K562 (cell line): ENCODE results near the gene LMNA. TPM values are rescaled to one million over a fixed set of nuclear protein-coding genes. Genes with fewer than 3 reads are reported as not detected.

ENCODE experiments used
- ATAC-seq: fragments of 200-7000 bp; cut with Tn5 transposase; 3 replicates; pipeline ENCODE4 v1.9.1; 2020; ENCODE audit warnings: moderate library complexity
- BruUV-seq: library from RNA; stranded (reverse); fragments of 400-500 nt; replicated peaks from 2 replicates; lab custom pipeline; 2021; lab: Mats Ljungman, UMichigan
- CTCF ChIA-PET: fragments of 300-600 bp; formaldehyde crosslinking; extraction: SDS; loops from one replicate; lab custom pipeline; 2021; ENCODE audit warnings: low intra/inter-chr PET ratio; lab: Yijun Ruan, JAX
- POLR2A ChIA-PET: fragments of 300-600, 350-650 bp; sonication (Branson Sonifier 250); formaldehyde crosslinking; extraction: SDS; loops from one replicate; lab custom pipeline; 2021; ENCODE audit warnings: antibody characterized with exemption, inconsistent platforms; lab: Yijun Ruan, JAX
- DNase-seq, 4 experiments: peaks; one replicate each; pipeline versions ENCODE4 v3.0.0 to v3.0.0-alpha.2; 2011 to 2018; ENCODE audit warnings: low spot score in 3 of 4, mixed read lengths in 3 of 4; ENCODE audit errors: extremely low read depth in 1 of 4
- FAIRE-seq: peaks from 2 replicates; lab custom pipeline; 2011; peaks lifted over from hg19 to GRCh38; lab: Jason Lieb, UNC
- H2AFZ ChIP-seq: 2 replicates; pipeline ENCODE4 v1.6.0; 2011; ENCODE audit warnings: low read depth, low read length, control low read depth, inconsistent platforms
- H3K27ac ChIP-seq: fragments of 200-600 bp; 3 replicates; pipeline ENCODE4 v1.8.0; 2011; ENCODE audit warnings: low read depth, mild to moderate bottlenecking, control low read depth, inconsistent platforms, low read length, moderate library complexity, mixed read lengths; ENCODE audit errors: extremely low read depth
- H3K27me3 ChIP-seq, 2 experiments: fragments of 300-600 bp in 1 of 2; 2 replicates in 1 of 2; 3 replicates in 1 of 2; pipeline versions ENCODE4 v1.6.0 to v1.8.0; 2011; ENCODE audit warnings: inconsistent platforms in 2 of 2, low read length in 2 of 2, mild to moderate bottlenecking in 1 of 2, mixed read lengths in 1 of 2, moderate library complexity in 1 of 2; ENCODE audit not compliant: control insufficient read depth in 2 of 2, insufficient read depth in 2 of 2
- H3K36me3 ChIP-seq: fragments of 300-600 bp; 3 replicates; pipeline ENCODE4 v1.8.0; 2011; ENCODE audit warnings: mild to moderate bottlenecking, low read length, inconsistent platforms; ENCODE audit not compliant: control insufficient read depth, insufficient read depth
- H3K4me1 ChIP-seq, 2 experiments: fragments of 200-600 bp in 1 of 2; replicated peaks in 1 of 2; 2 replicates in 1 of 2; 3 replicates in 1 of 2; pipeline versions ENCODE4 v1.5.1 to v1.8.0; 2011; ENCODE audit warnings: inconsistent platforms in 2 of 2, low read length in 2 of 2, mild to moderate bottlenecking in 1 of 2, mixed read lengths in 1 of 2, moderate library complexity in 1 of 2; ENCODE audit not compliant: control insufficient read depth in 2 of 2, insufficient read depth in 2 of 2
- H3K4me2 ChIP-seq: 2 replicates; pipeline ENCODE4 v1.6.1; 2011; ENCODE audit warnings: low read length, control low read depth, inconsistent platforms, mixed read lengths; ENCODE audit not compliant: insufficient read depth
- H3K4me3 ChIP-seq: fragments of 200-600 bp; sonication (generic), shearing (Covaris generic); 2 replicates; pipeline ENCODE4 v1.5.1; 2016; ENCODE audit warnings: control low read depth, inconsistent platforms
- H3K79me2 ChIP-seq: fragments of 200-600 bp; 3 replicates; pipeline ENCODE4 v1.8.0; 2011; ENCODE audit warnings: low read length, inconsistent platforms; ENCODE audit not compliant: control insufficient read depth, insufficient read depth
- H3K9ac ChIP-seq, 2 experiments: 2 replicates each; pipeline versions ENCODE4 v1.6.0 to v1.6.1; 2011; ENCODE audit warnings: low read depth in 2 of 2, low read length in 2 of 2, control low read depth in 1 of 2, inconsistent platforms in 1 of 2, mild to moderate bottlenecking in 1 of 2, mixed read lengths in 1 of 2; ENCODE audit not compliant: insufficient read depth in 1 of 2
- H3K9me1 ChIP-seq: one replicate; pipeline ENCODE4 v1.6.0; 2011; ENCODE audit warnings: inconsistent platforms, mild to moderate bottlenecking, low read length, moderate library complexity; ENCODE audit not compliant: control insufficient read depth, insufficient read depth
- H3K9me3 ChIP-seq: replicated peaks from 2 replicates; pipeline ENCODE4 v1.5.1; 2011; ENCODE audit warnings: low read depth, low read length, inconsistent platforms; ENCODE audit not compliant: control insufficient read depth, insufficient read depth
- H4K20me1 ChIP-seq: replicated peaks from 2 replicates; pipeline ENCODE4 v1.6.1; 2011; ENCODE audit warnings: low read length, inconsistent platforms, mixed read lengths; ENCODE audit not compliant: control insufficient read depth, insufficient read depth
- CEBPB ChIP-seq: fragments of 450-650 bp; IDR thresholded peaks from 2 replicates; pipeline ENCODE4 v1.6.1; 2016; ENCODE audit warnings: missing genetic modification characterization, missing compliant biosample characterization
- CEBPG ChIP-seq, 3 experiments: fragments of 200-800 bp in 1 of 3; sonication (Bioruptor generic) in 1 of 3; sonication (generic) in 1 of 3; formaldehyde crosslinking in 1 of 3; IDR thresholded peaks in 2 of 3; conservative IDR thresholded peaks in 1 of 3; 2 replicates each; pipeline versions ENCODE4 v1.6.1 to v1.8.0; 2016 to 2022; ENCODE audit warnings: missing compliant biosample characterization in 2 of 3, missing genetic modification characterization in 2 of 3, mild to moderate bottlenecking in 1 of 3, missing genetic modification reagents in 1 of 3
- FOSL1 ChIP-seq: fragments of 200-800 bp; sonication (Bioruptor generic); conservative IDR thresholded peaks from 2 replicates; pipeline ENCODE4 v1.6.1; 2016; ENCODE audit warnings: missing genetic modification characterization, missing compliant biosample characterization
- KLF1 ChIP-seq: fragments of 450-650 bp; IDR thresholded peaks from 2 replicates; pipeline ENCODE4 v1.6.1; 2016; ENCODE audit warnings: missing genetic modification characterization, missing compliant biosample characterization
- THRAP3 ChIP-seq: fragments of 450-650 bp; IDR thresholded peaks from 2 replicates; pipeline ENCODE4 v1.6.1; 2016; ENCODE audit warnings: mild to moderate bottlenecking, inconsistent platforms, borderline replicate concordance
- ZC3H11A ChIP-seq: IDR thresholded peaks from 2 replicates; pipeline ENCODE4 v1.6.1; 2012; ENCODE audit warnings: low read depth, low read length, improper control_type of control experiment
- ZNF165 ChIP-seq: fragments of 250-450 bp; sonication (Bioruptor Pico); IDR thresholded peaks from 2 replicates; pipeline ENCODE4 v1.4.0; 2020; ENCODE audit warnings: borderline replicate concordance
- WGBS: fragments of 100-300 bp; shearing (Covaris generic); methylation state at CpG from one replicate; pipeline ENCODE4 v1.1.6; 2016; ENCODE audit warnings: low coverage, mixed read lengths; ENCODE audit not compliant: insufficient coverage; ENCODE audit errors: missing lambda C conversion rate; 5-methylcytosine and 5-hydroxymethylcytosine counted together
- in situ Hi-C: fragments of 300-500 bp; cut with MboI; formaldehyde crosslinking; loops from 4 replicates; pipeline ENCODE4 v1.15.0; 2018; ENCODE audit warnings: inconsistent platforms, mixed read lengths
- intact Hi-C: fragments of 100-400 bp; cut with micrococcal nuclease; formaldehyde crosslinking; loops from 2 replicates; pipeline ENCODE4 v1.14.2; 2022
- polyA plus RNA-seq, 8 experiments: library from polyadenylated mRNA; depleted of rRNA in 4 of 8; stranded (reverse) in 5 of 8; unstranded in 3 of 8; fragments of >200 nt; fragmentation: Nextera tagmentation in 2 of 8; fragmentation: Illumina TruSeq in 1 of 8; extraction: Ambion mirVana in 2 of 8; extraction: Trizol in 1 of 8; gene quantifications; 2 replicates each; pipeline versions ENCODE4 v1.2.1 to v1.2.3, GENCODE V29; 2011 to 2014; ENCODE audit warnings: inconsistent platforms in 1 of 8, missing spikeins in 1 of 8
- total RNA-seq, 7 experiments: library from RNA; depleted of rRNA in 6 of 7; stranded (reverse); fragments of >200 nt in 6 of 7; fragmentation: Illumina TruSeq in 2 of 7; extraction: Trizol in 2 of 7; gene quantifications; 2 replicates each; pipeline versions ENCODE4 v1.2.1 to v1.2.3, GENCODE V29; 2011 to 2021; ENCODE audit warnings: low replicate concordance in 1 of 7
- TF ChIP-seq, protein P1 (sequence below): sonication (generic); formaldehyde crosslinking; IDR thresholded peaks from 2 replicates; pipeline ENCODE4 v1.8.0; 2022; ENCODE audit warnings: missing genetic modification reagents, mild to moderate bottlenecking, moderate library complexity, borderline replicate concordance

The LMNA gene
- total and polyA plus RNA-seq, 9 of the 15 experiments (the other 6 are each of a cell fraction or from before 2014, with no cell fraction given): 1.00 to 347 (median 88.2) TPM

DNA sequence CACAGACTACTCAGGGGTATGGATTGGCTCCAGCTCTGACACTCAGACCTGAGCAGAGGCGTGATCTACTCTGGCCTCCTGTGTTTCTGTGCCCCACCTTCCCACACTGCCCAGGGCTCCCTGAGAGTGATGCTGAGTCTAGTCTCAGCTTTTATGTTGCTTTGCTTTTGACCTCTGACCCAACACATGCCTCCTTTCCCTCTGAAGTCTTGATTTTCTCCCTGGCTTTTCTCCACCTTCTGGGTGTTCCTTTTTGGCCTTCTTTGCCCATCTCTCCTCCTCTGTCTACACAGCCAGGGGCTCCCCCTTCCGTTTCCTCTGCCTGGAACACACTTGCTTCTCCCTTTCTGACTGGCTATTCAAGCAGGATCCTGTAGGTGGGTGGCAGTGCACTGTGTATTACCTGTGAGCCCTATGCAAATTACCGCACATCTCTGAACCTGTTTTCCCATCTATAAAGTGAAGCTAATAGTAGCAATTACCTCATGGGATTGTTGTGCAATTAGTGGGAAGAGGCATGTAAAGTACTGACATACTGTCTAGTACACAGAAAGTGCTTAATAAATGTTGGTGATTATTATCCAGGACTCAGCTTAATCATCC is 18.5 kb upstream of the LMNA start:
- H3K4me2 ChIP-seq: no peak overlapping the region

More for the DNA sequence above, 18.5 kb upstream of the LMNA start:
- BruUV-seq: no TSS peak
- POLR2A ChIA-PET: interaction anchor here (0.7 to 12.5 kb wide), 6 partner anchors 10 to 350 kb away, joined by 3 to 164 read pairs (median 6); partner anchors contain the start of gene LMNA
- Histone ChIP-seq H3K36me3 (no peaks in the 10 kb centered on the region), H2AFZ (no peak overlapping the region), H3K4me1 (peaks cover 0 to 3% of the 10 kb centered on the region in 2 experiments; a peak in 2 of 5 replicates), H3K9me3 (0 out of 2 replicates have a peak, but pooled peaks cover 2% of the 10 kb centered on the region), H3K79me2 (no peaks in the 10 kb centered on the region), H3K9ac (no peak overlapping the region), H3K9me1 (no peaks in the 10 kb centered on the region), H3K27me3 (no peaks in the 10 kb centered on the region), H4K20me1 (no peaks in the 10 kb centered on the region), H3K27ac (no peak overlapping the region), H3K4me3 (no peak overlapping the region)
- no peak for TF ChIP-seq KLF1 (tag)
- peak; percentile 45; the same call in 1 of the 2 replicates for TF ChIP-seq CEBPB
- TF ChIP-seq THRAP3: no peak
- no peak for TF ChIP-seq ZNF165 (CRISPR knock-in tag)
- no peak for TF ChIP-seq ZC3H11A
- TF ChIP-seq CEBPG (CRISPR knock-in tag; IDR thresholded peaks at IDR 0.05): no peak
- TF ChIP-seq CEBPG (tag; conservative IDR thresholded peaks at IDR 0.05 in 1 of 2, IDR thresholded peaks at IDR 0.05 in 1 of 2): peak in 1 of 2 experiments; percentile 68; a peak in 2 of 4 replicates
- no peak for TF ChIP-seq FOSL1
- TF ChIP-seq, protein P1, sequence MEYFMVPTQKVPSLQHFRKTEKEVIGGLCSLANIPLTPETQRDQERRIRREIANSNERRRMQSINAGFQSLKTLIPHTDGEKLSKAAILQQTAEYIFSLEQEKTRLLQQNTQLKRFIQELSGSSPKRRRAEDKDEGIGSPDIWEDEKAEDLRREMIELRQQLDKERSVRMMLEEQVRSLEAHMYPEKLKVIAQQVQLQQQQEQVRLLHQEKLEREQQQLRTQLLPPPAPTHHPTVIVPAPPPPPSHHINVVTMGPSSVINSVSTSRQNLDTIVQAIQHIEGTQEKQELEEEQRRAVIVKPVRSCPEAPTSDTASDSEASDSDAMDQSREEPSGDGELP: no peak
- in situ Hi-C loops (no loop called here), intact Hi-C loops (loop anchor here (1.0 to 10.0 kb wide), 3 partner anchors 34 to 349 kb away; no protein-coding TSS in a partner anchor)
- FAIRE-seq: no peak
- ATAC-seq: no peak
- DNase-seq: no peak
- 55% methylated on average over 3 of the region's 3 CpGs for WGBS
- CTCF ChIA-PET: interaction anchor here (0.7 to 3.4 kb wide), 5 partner anchors 27 to 130 kb away, joined by 3 to 71 read pairs (median 4); no protein-coding TSS in a partner anchor
